ENCODE results near the gene VAPB. TPM values are rescaled to one million over a fixed set of nuclear protein-coding genes. Genes with fewer than 3 reads are reported as not detected.
A peak's percentile ranks its signal among the peaks of the same experiment; 100 is the strongest.

VAPB gene
- total RNA-seq, 2 donors from 2014 or later, result 20.2 to 21.8 TPM

GRCh38 chr20:58492074-58492718 lies 103.2 kb downstream of the VAPB start:
- TF ChIP-seq CTCF (IDR thresholded peaks at IDR 0.05), result no peak
- Histone ChIP-seq H3K27ac (no peak overlapping the region), H3K9me3 (peaks cover 0 to 12% of the 10 kb centered on the region in 2 donors), H3K4me1 (no peaks in the 10 kb centered on the region), H3K36me3 (no peaks in the 10 kb centered on the region), H3K27me3 (no peaks in the 10 kb centered on the region), H3K4me3 (no peak overlapping the region)
- no peak for DNase-seq (ENCODE audit: low spot score)

GRCh38 chr20:58492795-58493524 lies 103.9 kb downstream of the VAPB start:
- no peak for TF ChIP-seq CTCF (IDR thresholded peaks at IDR 0.05)
- no peak overlapping the region for H3K27ac ChIP-seq
- peaks cover 0 to 7% of the 10 kb centered on the region in 2 donors for H3K9me3 ChIP-seq
- H3K36me3 ChIP-seq, result no peaks in the 10 kb centered on the region
- peak; percentile 16 for DNase-seq (ENCODE audit: low spot score)
- H3K4me3 ChIP-seq, result no peak overlapping the region
- H3K27me3 ChIP-seq, result no peaks in the 10 kb centered on the region
- no peaks in the 10 kb centered on the region for H3K4me1 ChIP-seq

GRCh38 chr20:58494923-58495622 lies 106.0 kb downstream of the VAPB start:
- H3K4me3 ChIP-seq, result no peak overlapping the region
- H3K36me3 ChIP-seq, result no peaks in the 10 kb centered on the region
- H3K27me3 ChIP-seq, result no peaks in the 10 kb centered on the region
- TF ChIP-seq CTCF (IDR thresholded peaks at IDR 0.05), result no peak
- H3K9me3 ChIP-seq, result no peaks in the 10 kb centered on the region
- DNase-seq (ENCODE audit: low spot score), result peak; percentile 44
- no peak overlapping the region for H3K27ac ChIP-seq
- no peaks in the 10 kb centered on the region for H3K4me1 ChIP-seq

- no peaks in the 10 kb centered on the region for H3K4me1 ChIP-seq
- H3K4me3 ChIP-seq, result no peak overlapping the region
- H3K36me3 ChIP-seq, result no peaks in the 10 kb centered on the region
- no peaks in the 10 kb centered on the region for H3K9me3 ChIP-seq
- TF ChIP-seq CTCF (IDR thresholded peaks at IDR 0.05), result no peak
- no peaks in the 10 kb centered on the region for H3K27me3 ChIP-seq
- no peak for DNase-seq (ENCODE audit: low spot score)
- no peak overlapping the region for H3K27ac ChIP-seq
Measured at GRCh38 chr20:58495623-58496428, 106.8 kb downstream of the VAPB start.

- no peak for TF ChIP-seq CTCF (IDR thresholded peaks at IDR 0.05)
Measured at GRCh38 chr20:58496429-58496769, 107.4 kb downstream of the VAPB start.

More at GRCh38 chr20:58496429-58496769, 107.4 kb downstream of the VAPB start:
- DNase-seq (ENCODE audit: low spot score), result no peak
- Histone ChIP-seq H3K36me3 (no peaks in the 10 kb centered on the region), H3K27me3 (no peaks in the 10 kb centered on the region), H3K4me1 (no peaks in the 10 kb centered on the region), H3K4me3 (no peak overlapping the region), H3K27ac (no peak overlapping the region), H3K9me3 (peaks cover 0 to 3% of the 10 kb centered on the region in 2 donors)

All from right atrium auricular region (tissue), 2 donors.